Measurements from ENCODE around the gene OAS1.

GRCh38 chr12:112963227-112963861 lies 56.6 kb downstream of the OAS1 start:
- TF ChIP-seq JUND (IDR thresholded peaks at IDR 0.05) (no peak), CTCF (IDR thresholded peaks at IDR 0.05 in 2 of 3, conservative IDR thresholded peaks at IDR 0.05 in 1 of 3; ENCODE audit: borderline replicate concordance in 1 of 3, insufficient read depth in 1 of 3, low read depth in 2 of 3, low read length in 2 of 3) (no peak)
